Sigmoid colon (tissue), 4 donors: ENCODE data around the gene CHPF.

Source experiments
- CTCF ChIP-seq, 4 experiments: fragments of 450-650 bp in 3 of 4; fragments of 200-600 bp in 1 of 4; IDR thresholded peaks; one replicate each; pipeline ENCODE4 v1.5.1; 2016 to 2019; ENCODE audit warnings: antibody characterized with exemption in 4 of 4, mild to moderate bottlenecking in 3 of 4, moderate library complexity in 2 of 4
- POLR2AphosphoS5 ChIP-seq, 4 donors: sonication (generic); formaldehyde crosslinking; IDR thresholded peaks; one replicate each; pipeline ENCODE4 v1.6.1; 2017; ENCODE audit warnings: antibody characterized with exemption in 4 of 4

GRCh38 chr2:219493086-219493485 lies 50.5 kb downstream of the CHPF start:
- TF ChIP-seq CTCF (IDR thresholded peaks at IDR 0.05) (no peak), POLR2AphosphoS5 (IDR thresholded peaks at IDR 0.05) (no peak)
